GM15510 (cell line): ENCODE measurements around the gene PTGDR2.

ENCODE experiments used
- POLR2A ChIP-seq: IDR thresholded peaks from 3 replicates; pipeline ENCODE4 v1.6.1; 2011; ENCODE audit warnings: borderline replicate concordance; ENCODE audit not compliant: insufficient read length; ENCODE audit errors: extremely low read depth

Gene PTGDR2

DNA sequence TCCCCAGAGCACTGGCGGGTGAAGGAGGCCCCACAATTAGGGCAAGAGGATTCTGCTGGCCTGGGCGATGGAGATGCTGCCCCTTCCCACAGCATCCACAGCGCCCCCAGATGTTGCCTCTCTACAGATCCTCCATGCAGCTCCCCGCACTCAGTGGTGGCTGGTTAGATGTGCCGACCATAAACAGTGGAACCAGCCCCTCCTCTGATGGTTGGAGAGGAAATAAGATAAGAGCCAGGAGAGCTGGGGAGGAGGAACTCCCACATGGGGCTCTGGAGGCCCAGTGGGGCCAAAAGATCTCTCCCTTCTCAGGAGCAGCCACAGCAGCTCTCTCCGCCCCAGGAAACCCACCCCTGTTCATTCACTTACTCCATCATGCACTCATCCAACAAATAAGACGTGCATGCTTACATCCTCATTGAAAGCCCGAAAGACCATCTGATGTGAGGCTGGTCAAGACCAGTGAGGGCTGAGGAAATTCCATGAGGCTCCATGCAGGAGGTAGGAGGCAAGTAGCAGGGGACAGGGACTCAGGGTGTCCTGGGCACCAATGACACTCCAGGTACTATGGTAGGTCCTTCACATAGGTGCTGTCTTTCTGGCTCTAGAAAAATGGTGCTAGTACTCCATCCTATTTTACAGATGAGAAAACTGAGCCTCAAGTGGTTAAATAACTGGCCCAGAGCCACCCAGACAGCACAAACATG lies 1.5 kb downstream of the PTGDR2 start:
- no peak for TF ChIP-seq POLR2A

DNA sequence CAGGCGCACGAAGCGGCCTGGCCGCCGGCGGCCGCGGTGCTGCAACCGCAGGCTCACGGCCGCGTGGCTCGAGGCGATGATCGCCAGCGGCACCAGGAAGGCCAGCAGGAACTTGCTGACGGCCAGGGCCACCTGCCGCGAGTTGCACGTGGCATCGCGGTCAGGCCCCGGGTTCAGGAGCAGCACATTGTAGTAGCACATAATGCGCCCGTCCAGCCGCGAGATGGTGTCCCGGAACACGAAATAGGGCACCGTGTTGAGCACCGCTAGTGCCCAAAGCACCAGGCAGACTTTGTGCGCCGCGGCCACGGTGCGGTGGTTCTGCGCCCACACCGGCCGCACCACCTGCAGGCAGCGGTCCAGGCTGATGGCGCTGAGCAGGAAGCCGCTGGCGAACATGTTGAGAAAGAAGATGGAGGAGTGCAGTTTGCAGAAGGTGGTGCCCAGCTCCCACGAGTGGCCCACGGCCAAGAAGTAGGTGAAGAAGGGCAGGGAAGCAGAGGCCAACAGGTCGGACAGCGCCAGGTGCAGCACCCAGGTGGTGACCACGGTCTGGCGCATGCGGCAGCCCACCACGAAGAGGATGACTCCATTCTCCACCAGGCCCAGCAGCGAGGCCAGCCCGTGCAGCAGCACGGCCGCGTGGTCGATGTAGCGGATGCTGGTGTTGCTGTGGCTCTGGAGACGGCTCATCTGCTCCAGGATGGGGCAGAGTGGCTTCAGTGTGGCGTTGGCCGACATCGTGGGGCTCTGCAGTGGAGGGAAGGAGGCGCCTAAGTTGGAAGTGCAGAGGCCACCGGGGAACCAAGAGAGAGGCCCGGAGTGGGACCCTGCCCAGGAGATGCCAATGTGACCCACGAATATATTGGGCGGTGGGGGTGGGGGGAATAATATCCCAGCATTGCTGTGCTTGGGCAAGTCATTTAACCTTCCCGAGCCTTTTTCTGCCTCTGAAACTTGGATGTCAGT lies 2.5 kb downstream of the PTGDR2 start:
- no peak for TF ChIP-seq POLR2A

DNA sequence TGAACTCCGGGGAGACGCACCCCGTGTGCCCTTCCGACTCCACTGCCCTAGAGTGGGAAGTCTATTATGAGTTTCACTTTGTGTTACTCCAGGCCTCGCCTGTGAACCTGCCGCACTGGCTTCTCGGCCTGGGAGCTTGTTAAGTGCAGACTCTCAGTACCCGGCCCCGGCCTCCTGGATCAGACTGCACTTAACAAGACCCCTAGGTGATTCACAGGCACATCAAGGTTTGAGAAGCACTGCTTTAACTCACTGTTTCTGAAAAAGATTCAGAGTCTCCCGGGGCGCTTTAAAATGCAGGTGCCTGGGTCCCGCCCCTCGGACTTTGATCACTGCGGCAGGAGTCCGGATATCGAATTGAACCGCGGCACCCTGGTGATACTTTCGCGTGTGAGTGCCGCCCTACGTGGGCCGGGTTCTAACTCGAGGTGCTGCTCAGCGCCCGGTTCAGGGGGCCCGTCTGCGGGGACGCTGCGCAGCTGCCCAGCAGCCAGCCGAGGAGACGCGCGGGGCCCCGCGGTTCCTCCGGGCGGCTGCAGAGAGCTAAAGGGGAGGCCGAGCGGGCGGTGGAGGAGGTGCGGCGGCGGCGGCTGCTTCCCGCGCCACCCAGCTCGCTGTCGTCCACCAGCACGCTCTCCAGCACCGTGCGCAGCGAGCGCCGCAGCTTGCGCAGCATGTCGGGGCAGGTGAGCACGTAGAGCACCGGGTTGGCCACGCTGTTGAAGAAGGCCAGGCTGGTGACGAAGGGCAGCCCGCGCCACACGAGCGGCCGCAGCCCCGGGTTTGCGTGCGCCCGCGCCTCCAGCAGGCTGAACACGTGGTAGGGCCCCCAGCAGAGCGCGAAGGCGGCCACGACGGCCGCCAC lies 3.4 kb downstream of the PTGDR2 start:
- TF ChIP-seq POLR2A = no peak

DNA sequence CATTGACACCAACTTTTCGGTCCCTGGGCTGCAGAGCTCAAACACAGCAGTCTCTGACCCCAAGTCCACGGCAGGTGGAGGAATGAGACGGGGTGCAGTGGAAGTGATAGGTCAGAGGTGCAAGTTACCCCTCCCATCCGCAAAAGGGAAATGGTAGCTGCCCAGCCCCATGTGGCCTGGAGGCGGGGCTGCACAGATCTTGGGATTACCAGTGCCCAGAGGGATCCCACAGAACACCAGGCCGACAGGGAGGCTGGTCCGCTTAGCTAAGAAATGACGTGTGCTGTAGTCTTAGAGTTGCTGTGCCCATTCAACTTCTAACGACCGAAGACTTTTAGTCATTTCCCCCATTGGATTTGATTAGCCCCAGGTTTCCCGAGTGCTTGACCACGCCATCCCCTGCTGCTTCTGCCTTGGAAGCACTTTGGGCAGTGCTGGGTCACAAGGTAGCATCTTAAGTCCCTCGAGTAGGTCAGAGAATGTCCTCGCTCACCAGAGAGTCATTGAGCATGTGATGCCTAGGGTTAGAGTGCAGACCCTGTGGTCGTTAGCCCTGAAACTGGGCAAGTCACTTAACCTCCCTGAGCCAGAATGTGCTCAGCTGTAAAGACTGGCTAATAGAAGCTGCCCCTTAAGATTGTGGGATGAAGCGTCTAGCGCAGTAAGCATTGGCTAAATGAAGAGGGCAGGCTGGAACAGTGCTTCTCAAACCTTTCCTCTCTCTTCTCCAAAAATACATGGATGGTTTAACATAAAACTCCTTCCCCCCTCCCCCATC lies 4.2 kb downstream of the PTGDR2 start:
- TF ChIP-seq POLR2A = no peak

DNA sequence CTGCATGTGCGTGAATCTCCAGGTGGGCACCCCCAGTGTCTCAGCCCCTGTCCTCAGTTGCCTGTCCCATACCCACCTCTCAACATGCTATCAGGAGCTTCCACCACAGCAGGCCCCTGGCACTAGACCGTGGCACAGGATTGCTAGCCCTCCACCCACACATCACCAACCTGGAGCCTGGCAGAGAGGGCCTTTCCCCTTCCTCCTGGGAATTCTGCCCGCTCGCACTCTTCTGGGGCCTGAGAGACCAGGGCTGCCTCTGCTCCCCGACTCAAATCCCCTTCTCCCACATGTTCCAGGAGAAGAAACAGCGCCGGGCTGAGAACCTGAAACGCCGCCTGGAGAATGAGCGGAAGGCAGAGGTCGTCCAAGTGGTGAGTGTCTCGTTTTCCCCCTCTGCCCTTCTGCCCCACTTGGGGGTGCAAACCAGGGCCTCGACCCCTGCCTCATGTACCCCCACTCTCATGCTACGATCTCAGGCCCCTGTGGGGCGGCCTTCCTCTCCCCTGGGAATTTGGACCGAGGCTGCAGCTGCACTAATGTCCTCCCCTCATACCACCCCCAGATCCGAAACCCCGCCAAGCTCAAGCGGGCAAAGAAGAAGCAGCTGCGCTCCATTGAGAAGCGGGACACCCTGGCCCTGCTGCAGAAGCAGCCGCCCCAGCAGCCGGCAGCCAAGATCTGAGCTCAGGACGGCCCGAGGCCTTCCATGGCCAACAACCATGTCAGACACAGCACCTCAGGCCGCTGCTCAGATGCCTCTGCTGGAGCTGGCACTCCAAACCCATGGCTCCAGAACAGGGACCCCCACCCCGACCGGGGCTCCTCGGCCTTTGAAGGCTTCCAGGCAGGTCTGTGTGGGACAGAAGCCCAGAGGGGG lies 5.9 kb downstream of the PTGDR2 start:
- TF ChIP-seq POLR2A = no peak

DNA sequence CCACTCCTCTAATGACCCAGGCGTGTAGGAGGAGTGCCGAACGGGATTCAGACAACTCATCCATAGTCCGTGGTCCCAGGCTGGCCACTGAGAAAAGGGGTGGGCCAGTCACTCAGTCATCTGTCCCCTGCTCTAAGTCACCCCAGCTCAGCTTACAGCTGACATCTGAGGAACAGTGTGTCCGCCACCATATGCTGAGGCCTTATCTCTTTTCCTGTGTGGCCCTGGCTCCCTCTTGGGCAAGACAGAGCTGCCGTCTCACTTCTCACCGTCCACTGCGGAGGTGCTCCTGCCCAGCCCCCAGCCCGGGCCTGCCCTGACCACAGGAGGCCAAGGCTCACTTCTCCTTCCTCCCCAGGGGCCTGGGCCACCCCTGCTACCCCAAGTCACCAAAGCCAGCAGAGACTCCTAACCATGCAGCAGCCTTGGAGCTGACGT lies 7.0 kb downstream of the PTGDR2 start:
- no peak for TF ChIP-seq POLR2A

DNA sequence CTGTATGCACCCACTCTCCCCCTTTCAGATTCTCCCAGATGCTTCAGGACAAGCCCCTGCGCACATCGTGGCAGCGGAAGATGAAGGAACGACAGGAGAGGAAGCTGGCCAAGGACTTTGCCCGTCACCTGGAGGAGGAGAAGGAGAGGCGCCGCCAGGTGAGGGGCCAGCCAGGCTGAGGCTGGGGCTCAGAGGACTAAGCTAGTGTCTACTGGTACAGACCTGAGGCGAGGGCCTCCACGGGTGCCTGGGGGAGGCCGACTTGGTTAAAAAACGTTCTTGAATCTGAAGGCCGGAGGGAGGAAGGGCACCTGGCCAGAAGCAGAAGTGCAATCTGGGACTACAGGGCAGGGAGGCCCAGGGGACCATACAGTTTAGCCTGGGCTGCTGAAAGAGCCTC lies 7.9 kb downstream of the PTGDR2 start:
- TF ChIP-seq POLR2A = no peak

DNA sequence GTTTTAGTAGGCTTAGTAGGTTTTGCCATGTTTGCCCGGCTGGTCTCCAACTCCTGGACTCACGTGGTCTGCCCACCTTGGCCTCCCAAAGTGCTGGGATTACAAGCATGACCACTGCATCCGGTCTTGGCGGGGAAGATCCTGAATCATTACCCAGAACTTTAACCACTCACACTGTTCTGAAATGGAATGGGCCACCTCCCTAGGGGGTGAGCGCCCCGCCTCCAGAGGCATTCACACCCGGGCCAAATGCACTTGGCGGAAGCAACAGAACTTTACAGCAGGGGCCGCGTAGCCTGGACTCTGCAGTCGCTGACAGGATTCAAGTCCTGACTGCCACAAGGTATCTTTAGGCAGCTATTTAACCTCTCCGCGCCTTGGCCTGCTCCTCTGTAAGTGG lies 8.5 kb downstream of the PTGDR2 start:
- no peak for TF ChIP-seq POLR2A

DNA sequence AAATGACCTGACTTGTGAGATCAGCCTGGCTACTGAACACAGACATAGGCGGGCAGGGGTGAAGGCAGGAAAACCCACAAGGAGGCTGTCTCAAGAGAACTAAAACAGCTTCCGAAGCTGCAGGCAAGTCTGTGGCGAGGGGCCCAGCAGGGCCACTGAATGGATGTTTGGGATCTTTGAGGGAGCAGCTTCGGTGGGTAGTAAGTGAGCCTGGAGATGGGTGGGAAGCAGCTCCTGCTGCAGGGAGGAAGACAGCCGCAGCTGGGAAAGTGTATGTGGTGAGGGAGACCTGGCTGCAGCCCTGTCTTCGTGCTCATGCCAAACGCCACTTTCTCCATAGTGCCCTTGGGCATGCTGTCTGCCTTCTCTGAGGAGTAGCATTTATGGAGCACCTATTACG lies 10.4 kb downstream of the PTGDR2 start:
- no peak for TF ChIP-seq POLR2A

DNA sequence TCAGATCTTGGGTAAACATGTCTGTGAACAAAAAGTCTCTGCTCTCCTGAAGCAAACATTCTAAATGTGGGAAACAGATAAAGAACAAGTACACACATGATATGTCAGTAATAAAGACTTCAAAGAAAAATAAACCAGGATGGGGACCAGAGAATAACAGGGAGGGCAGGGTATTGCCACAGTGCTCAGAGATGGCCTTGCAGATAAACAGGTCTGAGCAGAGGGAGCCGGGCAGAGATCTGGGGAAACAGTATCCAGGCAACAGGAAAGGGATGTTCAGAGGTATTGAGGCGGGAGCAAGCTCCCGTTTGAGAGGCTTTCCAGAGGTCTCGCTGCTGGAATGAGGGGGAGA lies 10.9 kb downstream of the PTGDR2 start:
- no peak for TF ChIP-seq POLR2A

DNA sequence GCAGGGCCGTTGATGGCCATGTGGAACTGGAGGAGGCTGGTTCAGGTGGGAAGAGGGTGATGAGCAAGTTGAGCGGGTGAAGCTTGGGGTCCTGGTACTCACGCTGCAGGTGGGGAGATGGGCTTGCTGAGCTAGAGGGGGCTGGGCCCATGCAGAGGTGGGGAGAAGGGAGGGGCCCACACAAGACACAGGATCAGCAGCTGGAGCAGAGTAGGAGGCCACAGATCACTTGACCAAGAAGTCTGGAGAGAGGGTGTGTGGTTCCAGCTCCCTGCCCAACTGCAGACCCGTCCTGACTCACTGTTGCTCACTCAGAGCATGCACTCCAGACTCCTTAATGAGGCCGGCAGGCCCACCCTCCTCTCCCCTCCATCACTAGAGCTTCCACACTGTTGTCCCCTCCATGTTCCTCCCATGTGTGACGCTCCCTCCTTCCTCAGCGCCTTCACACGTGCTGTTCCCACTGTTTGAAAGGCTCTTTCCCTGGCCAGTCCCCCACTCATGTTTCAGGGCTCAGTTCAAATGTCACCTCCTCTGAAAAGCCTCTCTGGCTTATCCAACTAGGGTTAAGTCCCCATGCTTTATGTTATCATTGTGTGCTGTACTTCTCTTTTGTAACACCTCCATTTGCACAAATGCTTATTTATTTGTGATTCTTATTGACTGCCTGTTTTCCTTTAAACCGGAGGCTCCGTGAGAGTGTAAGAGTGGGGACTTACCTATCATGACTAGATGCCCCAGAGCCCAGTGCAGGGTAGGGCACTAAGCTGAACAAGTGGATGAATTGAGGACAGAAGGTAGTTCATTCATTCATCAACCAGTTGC lies 11.5 kb downstream of the PTGDR2 start:
- TF ChIP-seq POLR2A = no peak

DNA sequence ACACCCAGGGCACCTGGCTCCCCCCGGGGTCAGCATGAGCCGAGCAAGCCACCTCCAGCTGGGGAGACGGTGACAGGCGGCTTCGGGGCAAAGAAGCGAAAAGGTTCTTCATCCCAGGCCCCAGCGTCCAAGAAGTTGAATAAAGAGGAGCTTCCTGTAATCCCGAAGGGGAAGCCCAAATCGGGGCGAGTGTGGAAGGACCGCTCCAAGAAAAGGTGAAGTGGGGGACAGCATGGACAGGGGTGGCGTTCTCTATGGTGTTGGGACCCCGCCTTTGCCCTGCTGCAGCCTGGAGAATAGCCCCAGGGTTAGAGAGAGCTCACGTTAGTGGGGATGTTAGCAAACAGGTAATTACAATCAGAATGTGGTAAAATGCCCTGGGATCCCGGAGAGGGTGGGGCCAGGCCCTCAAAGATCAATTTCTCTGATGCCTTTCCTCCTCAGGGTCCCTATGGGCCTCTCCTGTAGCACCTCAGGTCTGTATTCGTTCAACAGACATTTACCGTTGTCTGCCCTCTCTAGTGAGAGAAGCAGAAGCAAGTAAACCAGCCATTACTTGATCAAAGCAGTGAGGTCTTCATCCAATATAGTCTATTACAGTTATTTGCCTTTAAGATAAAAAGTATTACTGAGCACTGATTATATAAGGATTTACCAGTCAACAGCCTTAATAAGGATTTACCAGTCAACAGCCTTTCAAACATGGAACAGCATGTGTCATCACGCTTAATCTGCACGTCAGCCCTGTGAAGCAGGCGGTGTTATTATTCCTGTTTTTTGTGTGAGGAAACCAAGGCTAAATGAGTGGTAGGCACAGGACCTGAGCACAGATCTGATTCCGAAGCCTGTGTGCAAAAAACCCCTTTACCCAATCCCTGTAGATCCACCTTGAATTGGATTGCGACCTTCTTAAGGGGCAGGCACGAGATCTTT lies 12.8 kb downstream of the PTGDR2 start:
- TF ChIP-seq POLR2A = no peak
